CD4-positive, alpha-beta T cell treated with Interleukin-1 beta for 1 hour (primary cell): Measurements from ENCODE around the gene TYMS.
"Not testable (repeated sequence)": the region's sequence is repeated elsewhere in the genome, so short reads cannot be mapped to it uniquely, and the experiment has no call there.

ENCODE experiments used
- DNase-seq, 2 donors: peaks; one replicate each; pipeline ENCODE4 v3.0.0-alpha.2; 2020 to 2022

TYMS gene

GRCh38 chr18:678482-679182 is 21.2 kb downstream of the TYMS start:
- DNase-seq: no peak

- no peak for DNase-seq
Observed at GRCh38 chr18:679516-679915, 22.1 kb downstream of the TYMS start.

DNA sequence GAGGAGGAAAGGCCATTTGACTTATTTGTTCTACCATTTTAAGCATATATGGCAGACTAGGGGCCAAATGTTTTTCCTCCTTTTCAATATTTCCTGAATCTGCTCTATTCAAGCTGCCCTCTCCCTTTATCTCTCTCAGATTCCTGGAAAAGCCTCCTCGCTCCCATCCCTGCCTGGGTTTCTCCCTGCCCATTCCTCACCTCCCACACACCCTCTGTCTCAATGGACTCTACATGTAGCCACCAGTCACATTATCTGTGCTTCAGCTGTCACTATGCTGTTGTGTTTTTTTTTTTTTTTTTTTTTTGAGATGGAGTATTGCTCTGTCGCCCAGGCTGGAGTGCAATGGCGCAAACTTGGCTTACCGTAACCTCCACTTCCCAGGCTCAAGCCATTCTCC is 22.9 kb downstream of the TYMS start:
- DNase-seq: no peak

GRCh38 chr18:681985-682384 is 24.5 kb downstream of the TYMS start:
- DNase-seq: peak; percentile 6 to 45

DNA sequence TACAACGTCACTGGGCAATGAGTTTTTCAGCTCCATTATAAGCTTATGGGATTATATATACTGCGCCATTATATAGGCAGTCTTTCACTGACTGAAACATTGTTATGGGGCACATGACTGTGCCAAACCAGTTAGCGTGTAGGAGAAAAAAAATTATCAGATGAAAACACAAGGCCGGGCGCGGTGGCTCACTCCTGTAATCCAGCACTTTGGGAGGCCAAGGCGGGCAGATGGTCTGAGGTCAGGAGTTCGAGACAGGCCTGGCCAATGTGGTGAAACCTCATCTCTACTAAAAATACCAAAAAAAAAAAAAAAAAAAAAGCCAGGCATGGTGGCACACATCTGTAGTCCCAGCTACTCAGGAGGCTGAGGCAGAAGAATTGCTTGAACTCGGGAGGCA is 25.0 kb downstream of the TYMS start:
- DNase-seq: not testable (repeated sequence)

- DNase-seq: no peak
Observed at GRCh38 chr18:682833-683232, 25.4 kb downstream of the TYMS start.

DNA sequence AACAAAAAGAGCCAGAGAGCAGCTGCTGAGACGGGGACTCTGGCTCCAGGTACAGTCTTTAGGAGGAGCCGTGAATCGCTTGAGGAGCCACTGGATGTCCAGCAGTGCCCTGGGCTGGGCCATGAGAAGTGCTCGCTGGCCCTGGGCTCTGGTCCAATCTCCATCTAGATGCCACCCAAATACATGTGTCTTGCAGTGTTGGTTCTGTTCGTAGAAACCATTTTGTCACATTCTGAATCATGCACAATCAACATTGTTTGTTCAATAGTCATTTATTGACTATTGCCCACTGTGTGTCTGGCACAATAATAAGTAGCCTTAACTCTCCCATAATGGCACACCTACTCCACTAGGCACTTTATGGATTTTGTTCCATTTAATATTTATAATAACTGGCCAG is 26.1 kb downstream of the TYMS start:
- no peak for DNase-seq

- no peak for DNase-seq
Observed at GRCh38 chr18:685438-685837, 28.0 kb downstream of the TYMS start.

DNA sequence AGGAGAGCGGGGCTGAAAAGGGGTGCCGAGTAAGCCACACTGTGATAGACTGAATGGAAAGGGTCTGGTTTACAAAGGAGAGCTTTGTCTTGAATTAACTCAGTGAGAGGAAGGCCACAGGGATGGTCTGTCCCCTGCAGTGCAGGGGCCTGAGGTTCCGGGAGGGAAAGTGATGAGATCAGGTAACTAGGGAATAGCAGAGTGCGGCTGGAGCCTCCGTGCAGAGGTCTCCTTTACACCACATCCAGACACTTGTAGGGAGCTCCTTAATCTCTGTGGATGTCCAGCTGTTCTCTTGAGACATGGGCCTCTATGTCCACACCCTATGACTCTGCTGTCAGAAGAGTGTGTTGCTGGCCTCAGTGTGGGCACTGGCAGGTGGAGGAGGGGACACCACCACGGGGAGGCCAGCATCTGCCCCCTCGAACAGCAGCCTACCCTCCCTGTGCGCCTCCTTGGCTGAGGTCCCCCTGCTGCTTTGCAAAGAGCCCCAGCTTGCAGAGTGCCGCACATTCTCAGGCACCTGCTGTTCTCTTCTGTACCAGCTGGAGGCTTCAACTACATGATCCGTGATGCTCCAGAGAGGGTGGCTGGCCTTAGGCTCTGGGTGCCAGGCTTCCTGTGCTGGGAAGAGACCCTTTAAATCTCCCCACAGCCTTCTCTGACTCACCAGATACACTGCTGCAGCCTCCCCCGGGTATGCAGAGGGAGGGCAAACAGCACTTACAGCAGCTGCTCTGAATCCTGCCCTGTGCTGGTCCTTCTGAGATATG is 29.1 kb downstream of the TYMS start:
- DNase-seq: no peak

- DNase-seq: no peak
Observed at GRCh38 chr18:688323-688722, 30.9 kb downstream of the TYMS start.

GRCh38 chr18:692824-693223 is 35.4 kb downstream of the TYMS start:
- DNase-seq: no peak

DNA sequence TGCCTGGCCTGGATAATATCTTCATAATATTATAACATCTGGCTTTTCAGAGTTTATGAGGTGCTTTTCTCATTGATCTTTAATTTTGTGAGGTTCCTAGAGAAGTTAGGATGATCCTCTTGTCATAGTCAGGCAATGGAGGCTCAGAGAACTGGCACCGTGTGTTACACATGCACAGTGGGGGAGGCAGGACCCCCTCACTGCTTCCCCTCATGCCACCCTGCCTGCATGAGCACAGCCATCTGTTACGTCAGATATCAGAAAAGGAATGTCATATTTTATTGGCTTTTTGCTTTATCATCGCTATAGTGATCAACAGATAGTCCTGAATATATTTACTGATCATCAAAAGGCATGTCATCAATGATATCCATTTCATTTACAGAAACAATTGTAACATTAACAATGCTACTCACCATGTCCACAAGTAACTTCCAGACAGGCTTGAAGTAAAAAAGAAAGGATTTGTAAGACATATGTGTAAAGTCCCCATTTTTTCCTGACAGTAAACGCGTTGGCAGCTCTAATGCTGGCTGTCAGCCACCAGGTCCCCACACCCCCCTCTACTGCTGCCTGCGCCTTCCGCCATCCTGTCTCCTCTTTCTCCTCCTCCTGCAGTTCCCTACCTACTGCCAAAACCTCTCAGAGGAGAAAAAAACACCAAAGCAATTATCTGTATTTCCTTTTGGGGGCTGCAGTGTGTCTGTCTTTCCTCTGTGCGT is 36.2 kb downstream of the TYMS start:
- DNase-seq: no peak

DNA sequence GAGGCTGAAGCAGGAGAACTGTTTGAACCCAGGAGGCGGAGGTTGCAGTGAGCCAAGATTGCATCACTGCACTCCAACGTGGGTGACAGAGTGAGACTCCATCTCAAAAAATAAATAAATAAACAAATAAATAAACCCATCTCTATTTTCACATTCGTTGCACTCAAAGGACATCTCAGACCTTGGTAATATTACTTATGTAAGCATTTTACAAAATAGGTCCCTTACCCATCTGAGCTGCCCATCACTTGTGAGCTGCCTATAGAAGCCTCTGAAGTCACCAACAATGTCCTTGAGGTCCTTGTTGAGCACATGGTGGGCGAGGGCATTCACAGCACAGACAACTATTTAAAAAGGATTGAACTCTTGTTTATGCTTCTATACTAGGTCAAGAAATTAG is 39.6 kb downstream of the TYMS start:
- no peak for DNase-seq

GRCh38 chr18:697800-698199 is 40.3 kb downstream of the TYMS start:
- no peak for DNase-seq

GRCh38 chr18:703213-703967 is 45.9 kb downstream of the TYMS start:
- no peak for DNase-seq

DNA sequence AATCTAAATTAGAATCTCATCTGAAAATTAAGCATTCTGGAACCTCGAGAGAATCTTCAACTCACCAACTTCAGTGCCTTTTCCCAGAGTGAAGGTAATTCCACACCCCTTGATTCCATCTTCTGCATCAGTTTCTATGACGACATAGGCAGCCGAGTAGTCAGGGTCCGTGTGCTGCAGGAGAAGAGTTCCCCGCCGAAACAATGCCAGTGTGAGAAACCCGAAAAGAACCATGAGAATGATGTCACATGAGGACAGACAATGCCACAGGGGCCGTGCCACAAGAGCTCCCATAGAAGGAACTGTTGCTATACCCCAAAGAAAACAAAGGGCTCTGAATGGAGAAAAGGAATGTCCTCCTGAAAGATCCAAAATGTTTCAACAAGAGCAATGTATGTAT is 49.0 kb downstream of the TYMS start:
- no peak for DNase-seq

- DNase-seq: no peak
Observed at GRCh38 chr18:708096-708495, 50.6 kb downstream of the TYMS start.

DNA sequence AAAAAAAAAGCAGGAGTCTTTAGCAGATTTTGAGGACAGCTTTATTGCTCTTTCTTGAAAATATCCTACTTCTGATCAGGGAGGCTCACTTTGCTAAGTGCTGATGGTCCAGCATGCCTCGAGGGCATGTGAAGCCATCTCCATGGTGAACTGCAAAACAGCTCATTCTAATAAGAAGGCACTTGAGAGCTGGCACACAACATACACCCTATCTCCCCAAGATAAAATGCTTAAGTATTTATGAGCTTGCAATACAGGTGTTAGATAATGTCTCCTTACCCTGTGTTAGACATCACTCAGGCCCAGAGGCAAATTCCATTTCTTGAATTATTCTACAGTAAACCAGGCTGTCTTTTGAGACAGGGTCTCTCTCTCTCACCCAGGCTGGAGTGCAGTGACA is 52.3 kb downstream of the TYMS start:
- DNase-seq: no peak

GRCh38 chr18:710418-711300 is 53.2 kb downstream of the TYMS start:
- no peak for DNase-seq

DNA sequence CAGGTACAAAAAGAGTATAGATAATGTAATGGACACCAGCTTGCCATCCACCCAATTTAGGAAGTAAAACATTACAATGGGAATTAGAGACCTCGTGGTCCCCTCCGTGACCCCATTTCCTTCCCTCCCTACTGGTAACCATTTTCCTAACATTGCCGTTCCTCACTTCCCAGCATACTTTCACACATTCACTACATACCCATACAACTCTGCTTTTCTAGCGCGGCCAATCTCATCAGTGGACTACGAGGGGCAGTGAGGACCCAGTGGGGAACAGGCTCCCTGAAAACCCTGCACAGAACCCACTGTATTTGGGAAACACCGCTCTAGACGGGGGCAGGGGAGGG is 53.8 kb downstream of the TYMS start:
- no peak for DNase-seq

- peak; percentile 78 to 82 for DNase-seq
Observed at GRCh38 chr18:711657-712400, 54.4 kb downstream of the TYMS start.
